ENCODE results near the gene ANO1.

- TF ChIP-seq, protein P1, sequence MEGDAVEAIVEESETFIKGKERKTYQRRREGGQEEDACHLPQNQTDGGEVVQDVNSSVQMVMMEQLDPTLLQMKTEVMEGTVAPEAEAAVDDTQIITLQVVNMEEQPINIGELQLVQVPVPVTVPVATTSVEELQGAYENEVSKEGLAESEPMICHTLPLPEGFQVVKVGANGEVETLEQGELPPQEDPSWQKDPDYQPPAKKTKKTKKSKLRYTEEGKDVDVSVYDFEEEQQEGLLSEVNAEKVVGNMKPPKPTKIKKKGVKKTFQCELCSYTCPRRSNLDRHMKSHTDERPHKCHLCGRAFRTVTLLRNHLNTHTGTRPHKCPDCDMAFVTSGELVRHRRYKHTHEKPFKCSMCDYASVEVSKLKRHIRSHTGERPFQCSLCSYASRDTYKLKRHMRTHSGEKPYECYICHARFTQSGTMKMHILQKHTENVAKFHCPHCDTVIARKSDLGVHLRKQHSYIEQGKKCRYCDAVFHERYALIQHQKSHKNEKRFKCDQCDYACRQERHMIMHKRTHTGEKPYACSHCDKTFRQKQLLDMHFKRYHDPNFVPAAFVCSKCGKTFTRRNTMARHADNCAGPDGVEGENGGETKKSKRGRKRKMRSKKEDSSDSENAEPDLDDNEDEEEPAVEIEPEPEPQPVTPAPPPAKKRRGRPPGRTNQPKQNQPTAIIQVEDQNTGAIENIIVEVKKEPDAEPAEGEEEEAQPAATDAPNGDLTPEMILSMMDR (IDR thresholded peaks at IDR 0.05), result no peak
- TF ChIP-seq POLR2A (IDR thresholded peaks at IDR 0.05), result no peak
Observed at GRCh38 chr11:70206982-70207376, 128.9 kb downstream of the ANO1 start.
